Measurements from ENCODE around the gene BCL7C.

The BCL7C gene

DNA sequence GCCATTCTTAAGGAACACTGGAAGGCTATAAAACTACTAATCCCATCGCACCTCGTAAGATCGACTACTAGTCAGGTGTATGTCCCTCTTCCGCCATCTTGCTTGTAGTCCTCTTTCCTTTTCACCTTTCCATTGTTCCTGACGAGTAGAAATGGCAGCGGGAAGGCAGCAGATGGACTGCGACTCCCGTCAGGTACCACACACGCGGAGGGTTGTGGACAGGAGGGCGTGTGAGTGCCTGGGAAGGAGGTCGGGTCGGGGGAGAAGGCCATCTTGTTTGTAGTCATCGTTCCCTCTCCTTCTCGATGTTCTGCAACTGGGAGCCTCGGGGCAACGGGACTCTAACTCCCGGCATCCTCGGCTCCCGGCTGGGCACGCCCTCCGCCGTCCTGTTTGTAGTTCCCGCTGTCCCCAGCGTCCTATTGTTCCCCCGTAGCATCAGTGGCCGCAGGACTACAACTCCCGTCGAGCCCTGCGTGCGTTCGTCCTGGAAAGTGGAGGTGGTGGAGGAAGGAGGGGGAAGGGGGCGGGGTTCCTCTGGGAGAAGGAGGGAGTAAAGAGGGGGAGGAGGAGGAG lies 29.2 kb upstream of the BCL7C start:
- in situ Hi-C loops (cut with MboI; ENCODE audit: low sequenced_read_pairs), result no loop called here

DNA sequence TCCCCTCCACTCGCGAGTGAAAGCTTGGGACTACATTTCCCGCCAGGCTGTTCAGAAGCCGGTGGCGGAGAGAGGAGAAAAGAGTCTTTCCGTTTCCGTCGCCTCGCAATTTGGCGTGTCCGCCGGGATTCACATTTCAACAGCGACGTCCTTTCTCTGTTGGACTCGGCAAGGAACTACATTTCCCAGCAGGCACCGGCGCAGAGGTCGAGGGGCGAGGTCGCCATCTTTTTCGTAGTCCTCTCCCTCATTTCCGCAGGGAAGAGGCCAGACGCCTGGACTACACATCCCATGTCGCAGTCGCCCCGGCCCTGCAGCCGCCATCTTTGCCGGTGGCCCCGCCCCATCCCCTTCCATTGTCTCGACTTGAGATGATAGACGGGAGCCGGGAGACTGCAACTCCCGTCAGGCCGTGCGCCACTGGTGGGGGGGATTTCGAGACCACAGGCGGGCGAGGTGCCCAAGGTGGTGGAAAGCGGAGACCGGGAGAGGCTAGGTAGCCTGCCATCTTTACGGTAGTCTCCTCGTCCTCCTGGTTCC lies 28.6 kb upstream of the BCL7C start:
- in situ Hi-C loops (cut with MboI; ENCODE audit: low sequenced_read_pairs), result no loop called here

DNA sequence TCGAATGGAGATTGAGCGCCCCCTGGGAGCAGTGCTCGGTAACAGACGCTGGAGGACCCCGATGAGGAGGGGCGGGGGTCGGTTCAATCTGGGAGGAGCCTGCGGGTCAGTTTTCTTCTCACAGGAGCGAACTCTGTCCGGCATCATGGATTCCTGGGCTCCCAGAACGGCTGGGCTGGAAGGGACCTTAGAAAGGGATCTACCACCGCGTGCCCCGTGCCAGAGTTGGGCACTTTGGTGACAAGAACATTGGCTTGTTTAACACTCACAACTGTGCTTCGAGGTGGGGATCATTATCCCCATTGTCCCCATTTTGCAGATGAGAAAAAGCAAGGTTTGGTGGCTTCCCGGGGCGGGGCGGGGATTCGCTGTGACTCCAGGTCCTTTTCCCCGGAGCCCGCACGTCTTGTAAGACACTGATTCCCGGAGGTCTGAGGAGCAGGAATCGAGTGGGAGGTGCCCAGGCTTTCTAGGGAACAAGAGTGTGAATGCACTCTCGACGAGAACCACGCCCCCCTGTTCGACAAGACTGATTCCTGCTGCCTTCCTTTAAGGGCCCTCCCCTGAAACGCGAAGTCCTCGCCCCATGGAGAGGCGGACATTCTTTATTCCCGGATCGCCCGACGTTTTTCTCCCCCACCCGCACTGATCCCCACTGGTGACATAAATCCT lies 28.0 kb upstream of the BCL7C start:
- in situ Hi-C loops (cut with MboI; ENCODE audit: low sequenced_read_pairs), result no loop called here

DNA sequence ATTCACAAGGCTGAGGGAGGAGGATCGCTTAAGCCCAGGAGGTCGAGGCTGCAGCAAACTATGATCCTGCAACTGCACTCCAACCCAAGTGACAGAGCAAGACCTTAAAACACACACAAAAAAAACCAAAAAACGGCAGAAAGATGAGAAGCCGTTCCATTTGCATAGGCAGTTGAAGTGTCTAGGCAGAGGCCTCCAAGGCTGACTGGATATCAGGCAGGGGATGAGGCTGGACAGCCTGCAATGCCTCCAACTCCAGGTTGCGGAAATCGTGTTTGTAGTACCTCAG lies 27.5 kb upstream of the BCL7C start:
- in situ Hi-C loops (cut with MboI; ENCODE audit: low sequenced_read_pairs), result no loop called here

DNA sequence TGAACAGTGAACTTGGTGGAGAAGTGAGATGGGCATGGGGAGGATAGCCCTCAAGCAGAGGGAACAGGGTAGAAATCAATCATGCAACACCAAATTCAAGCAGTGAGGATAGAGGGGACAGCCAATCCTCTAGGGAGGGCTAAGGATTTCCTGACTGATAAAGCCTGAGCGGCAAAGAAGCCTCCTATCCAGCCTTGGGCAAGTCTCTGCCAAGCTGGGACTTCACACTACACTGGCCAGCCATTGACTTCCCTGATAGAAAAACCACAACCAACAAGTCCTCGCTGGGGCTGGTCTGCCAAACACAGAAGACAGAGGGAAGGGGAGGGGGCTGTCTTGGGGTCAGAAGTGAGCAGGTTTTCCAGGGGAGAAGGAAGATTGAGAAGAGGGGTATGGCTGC lies 27.0 kb upstream of the BCL7C start:
- in situ Hi-C loops (cut with MboI; ENCODE audit: low sequenced_read_pairs), result no loop called here

DNA sequence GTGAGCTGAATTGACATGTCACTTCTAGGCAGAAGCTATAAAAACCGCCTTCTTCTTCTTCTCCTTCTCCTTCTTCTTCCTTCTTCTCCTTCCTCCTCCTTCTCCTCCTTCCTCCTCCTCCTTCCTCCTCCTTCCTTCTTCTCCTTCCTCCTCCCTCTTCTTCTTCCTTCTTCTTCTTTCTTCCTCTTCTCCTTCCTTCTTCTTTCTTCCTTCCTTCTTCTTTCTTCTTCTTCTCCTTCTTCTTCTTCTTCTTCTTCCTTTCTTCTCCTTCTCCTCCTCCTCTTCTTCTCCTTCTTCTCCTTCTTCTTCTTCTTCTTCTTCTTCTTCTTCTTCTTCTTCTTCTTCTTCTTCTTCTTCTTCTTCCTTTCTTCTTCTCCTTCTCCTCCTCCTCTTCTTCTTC lies 24.7 kb upstream of the BCL7C start:
- in situ Hi-C loops (cut with MboI; ENCODE audit: low sequenced_read_pairs), result no loop called here

DNA sequence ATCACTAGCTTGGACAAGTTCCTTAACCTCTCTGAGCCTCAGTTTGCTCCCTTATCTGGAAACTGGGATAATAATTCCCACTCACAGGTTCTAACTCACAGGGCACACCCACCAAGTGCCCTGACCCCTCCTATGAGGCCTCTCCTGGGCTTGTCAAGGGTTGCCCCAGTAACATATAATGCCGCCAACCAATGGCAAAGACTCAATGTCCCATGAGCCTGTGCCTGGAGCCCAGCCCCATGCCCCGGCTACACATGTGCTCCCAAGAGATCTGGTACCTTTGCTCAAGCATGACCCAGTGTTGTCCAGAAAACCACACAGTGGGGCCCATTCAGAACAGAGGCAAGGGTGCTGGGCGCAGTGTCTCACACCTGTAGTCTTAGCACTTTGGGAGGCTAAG lies 21.0 kb upstream of the BCL7C start:
- in situ Hi-C loops (cut with MboI; ENCODE audit: low sequenced_read_pairs), result no loop called here

DNA sequence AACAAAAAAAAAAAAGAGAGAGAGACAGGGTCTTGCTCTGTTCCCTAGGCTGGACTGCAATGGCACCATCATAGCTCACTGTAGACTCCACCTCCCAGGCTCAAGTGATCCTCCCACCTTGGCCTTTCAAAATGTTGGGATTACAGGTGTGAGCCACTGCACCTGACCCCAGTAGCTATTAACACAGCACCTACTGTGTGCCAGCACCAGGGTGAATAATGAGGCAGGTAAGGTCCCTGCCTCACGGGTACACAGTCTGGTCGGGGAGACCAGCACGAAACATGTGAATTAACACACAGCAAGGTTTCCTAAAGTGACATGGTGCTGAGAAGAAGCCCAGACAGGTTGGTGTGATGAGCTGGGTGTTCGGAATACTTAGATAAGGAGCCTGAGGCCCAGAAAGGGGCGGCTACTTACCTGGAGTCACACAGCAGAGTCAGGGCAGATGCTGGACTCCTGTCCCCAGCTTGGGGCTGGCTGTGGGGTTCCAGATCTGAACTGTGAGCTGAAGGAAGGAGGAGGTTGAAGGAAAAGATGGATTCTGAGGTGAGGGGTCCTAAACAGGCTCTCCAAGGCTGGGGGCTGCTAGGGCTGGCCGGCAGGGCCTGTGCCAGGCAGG lies 19.0 kb upstream of the BCL7C start:
- in situ Hi-C loops (cut with MboI; ENCODE audit: low sequenced_read_pairs), result no loop called here

DNA sequence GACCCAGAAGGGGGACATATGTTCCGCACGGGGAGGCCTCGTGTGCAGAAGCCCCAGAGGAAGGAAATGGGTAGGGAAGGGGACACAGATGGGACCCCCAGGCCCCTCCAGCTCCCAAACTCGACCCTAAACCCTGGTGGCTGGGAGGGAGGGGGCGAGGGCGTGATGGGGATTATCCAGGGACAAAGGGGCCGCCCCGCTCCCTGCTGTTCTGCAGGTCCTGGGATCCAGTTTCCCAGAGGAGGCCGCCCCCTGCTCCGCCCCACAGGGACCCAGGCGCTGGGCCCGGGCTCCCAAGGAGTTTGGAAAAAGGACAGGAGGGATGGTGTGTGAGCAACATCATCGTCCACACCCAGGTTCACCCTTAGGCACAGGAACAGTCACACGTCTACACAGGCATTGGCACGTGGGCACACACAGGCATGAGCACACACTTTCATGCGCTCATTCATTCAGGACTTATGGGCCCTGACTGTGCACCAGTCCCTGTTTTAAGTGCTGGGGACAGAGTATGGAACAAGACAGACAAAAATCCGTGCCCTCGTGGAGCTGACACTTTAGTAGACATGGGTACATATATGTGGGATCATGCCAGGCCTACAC lies 16.7 kb upstream of the BCL7C start:
- in situ Hi-C loops (cut with MboI; ENCODE audit: low sequenced_read_pairs), result no loop called here

DNA sequence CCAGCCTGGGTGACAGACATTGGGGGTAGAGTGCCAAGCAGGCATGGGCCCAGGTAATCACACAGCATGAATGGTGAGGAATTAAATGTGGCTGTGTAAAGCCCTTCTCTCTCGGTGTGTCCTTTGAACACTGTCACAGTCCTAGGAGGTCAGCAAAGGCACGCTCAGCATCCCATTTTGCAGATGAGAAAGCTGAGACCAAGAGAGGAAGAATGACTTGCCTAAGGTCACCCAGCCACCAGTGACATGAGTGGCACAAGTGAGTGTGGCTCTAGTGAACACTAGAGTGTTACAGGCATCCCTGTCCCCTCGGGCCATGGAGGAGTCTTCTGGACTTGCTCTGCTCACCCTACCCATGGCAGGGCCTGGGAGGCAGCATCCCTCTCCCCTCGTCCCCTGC lies 13.2 kb upstream of the BCL7C start:
- in situ Hi-C loops (cut with MboI; ENCODE audit: low sequenced_read_pairs), result loop anchor here (5.0 kb wide), 1 partner anchor 65 kb away; no protein-coding TSS in a partner anchor

DNA sequence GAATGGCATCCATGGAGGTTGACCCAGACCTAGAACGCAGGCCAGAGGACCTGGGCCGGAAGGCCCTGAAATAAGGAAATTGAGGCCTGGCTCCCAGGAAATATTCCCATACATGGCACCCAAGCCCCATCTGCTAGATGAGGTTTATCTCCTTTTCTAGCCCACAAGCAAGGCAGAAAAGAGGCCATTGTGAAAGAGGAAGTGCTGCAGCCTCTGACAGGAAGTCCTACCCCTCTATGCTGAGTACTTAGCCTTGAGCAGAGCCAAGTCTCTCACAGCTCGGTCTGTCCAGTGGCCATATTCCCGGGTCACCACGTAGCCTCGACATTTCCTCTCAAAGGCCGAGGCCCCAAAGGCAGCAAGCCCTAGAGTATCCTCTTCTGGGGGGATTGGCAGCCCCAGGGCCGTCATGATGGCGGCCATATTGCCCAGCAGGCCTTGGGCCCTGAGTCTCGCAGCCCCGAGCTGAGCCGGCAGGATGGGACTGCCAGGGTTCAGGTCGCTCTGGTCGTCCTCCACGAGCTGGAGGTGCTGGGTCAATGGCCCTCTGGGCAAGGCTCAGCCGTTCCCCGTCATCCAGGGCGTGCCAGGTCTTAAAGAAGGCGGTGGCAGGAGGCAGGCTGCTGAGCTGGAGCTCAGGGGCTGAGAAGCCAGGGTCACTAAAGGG lies 10.4 kb upstream of the BCL7C start:
- in situ Hi-C loops (cut with MboI; ENCODE audit: low sequenced_read_pairs), result no loop called here

DNA sequence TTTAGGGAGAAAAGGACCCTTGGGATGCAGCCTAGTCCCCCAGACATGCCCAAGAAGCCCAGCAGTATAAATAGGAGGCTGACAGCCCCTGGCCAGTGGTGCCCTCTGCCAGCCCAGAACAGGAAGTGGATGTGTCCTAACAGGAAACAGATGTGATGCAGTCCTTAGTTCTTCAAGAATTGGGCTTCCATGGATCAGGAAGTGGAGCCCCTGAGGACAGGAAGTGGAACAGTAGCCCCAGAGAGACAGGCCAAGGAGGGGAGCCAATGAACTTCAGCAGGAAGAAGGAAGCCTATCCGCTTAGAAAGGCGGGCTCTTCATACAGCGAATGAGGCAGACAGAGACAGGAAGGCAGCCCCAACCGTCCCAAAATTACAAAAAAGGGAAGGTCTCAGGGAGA lies 9.7 kb upstream of the BCL7C start:
- in situ Hi-C loops (cut with MboI; ENCODE audit: low sequenced_read_pairs), result no loop called here

DNA sequence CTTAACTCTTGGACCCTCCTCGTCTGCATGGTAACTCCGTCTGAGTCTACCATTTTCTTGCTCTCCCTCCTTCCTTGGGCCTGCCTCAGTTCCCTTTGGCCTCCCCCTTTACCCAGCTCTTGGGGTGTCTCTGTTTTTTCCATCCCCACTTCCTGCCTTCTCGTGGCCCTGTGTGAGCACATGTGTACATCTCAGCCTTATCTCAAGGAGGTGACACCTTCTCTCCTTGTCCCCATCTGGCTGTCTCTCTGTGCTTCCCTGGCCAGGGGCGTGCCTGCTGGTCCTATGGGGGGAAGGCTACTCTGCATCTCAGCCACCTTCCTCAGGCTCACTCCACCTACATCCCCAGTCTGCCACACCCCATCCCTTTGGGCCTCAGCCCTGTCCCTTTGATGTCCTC lies 9.1 kb upstream of the BCL7C start:
- in situ Hi-C loops (cut with MboI; ENCODE audit: low sequenced_read_pairs), result no loop called here

DNA sequence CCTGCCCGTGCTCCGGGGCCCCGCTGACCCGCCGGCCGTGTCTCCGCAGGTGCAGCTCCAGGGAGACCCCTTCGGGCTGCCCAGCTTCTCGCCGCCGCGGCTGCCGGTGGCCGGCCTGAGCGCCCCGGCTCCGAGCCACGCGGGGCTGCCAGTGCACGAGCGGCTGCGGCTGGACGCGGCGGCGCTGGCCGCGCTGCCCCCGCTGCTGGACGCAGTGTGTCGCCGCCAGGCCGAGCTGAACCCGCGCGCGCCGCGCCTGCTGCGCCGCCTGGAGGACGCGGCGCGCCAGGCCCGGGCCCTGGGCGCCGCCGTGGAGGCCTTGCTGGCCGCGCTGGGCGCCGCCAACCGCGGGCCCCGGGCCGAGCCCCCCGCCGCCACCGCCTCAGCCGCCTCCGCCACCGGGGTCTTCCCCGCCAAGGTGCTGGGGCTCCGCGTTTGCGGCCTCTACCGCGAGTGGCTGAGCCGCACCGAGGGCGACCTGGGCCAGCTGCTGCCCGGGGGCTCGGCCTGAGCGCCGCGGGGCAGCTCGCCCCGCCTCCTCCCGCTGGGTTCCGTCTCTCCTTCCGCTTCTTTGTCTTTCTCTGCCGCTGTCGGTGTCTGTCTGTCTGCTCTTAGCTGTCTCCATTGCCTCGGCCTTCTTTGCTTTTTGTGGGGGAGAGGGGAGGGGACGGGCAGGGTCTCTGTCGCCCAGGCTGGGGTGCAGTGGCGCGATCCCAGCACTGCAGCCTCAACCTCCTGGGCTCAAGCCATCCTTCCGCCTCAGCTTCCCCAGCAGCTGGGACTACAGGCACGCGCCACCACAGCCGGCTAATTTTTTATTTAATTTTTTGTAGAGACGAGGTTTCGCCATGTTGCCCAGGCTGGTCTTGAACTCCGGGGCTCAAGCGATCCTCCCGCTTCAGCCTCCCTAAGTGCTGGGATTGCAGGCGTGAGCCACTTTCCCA lies 8.4 kb upstream of the BCL7C start:
- in situ Hi-C loops (cut with MboI; ENCODE audit: low sequenced_read_pairs), result no loop called here

DNA sequence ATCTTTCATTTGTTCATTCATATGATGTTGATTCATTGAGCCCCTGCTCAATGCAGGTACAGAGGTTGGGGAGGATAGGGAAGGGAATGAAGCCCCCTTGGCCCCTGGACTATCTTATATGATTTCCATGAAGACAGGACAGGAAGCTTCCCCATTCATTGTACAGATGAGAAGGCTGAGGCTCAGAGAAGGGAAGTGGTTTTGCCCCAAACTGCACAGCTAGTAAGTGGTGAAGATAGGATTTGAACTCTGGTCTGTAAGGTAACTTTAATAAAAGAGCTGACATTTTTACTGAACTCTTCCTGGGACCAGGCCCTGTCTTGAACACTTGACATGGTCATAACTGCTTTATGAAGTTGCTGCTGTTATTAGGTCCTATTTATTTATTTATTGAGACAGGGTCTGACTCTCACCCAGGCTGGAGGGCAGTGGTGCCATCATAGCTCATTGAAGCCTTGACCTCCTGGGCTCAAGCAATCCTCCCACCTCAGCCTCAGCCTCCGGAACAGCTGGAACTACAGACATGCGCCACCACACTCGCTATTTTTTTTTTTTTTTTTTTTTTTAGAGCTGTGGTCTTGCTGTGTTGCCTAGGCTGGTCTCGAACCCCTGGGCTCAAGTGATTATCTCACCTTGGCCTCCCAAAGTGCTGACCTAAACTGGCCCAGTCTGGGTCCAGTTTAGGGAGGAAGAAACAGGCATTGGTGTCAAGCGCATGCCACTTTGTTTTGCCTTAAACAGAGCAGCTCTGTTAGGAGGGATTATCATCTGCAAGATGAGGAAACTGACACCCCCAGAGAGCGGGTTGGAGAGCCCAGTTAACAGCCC lies 7.5 kb upstream of the BCL7C start:
- in situ Hi-C loops (cut with MboI; ENCODE audit: low sequenced_read_pairs), result no loop called here

DNA sequence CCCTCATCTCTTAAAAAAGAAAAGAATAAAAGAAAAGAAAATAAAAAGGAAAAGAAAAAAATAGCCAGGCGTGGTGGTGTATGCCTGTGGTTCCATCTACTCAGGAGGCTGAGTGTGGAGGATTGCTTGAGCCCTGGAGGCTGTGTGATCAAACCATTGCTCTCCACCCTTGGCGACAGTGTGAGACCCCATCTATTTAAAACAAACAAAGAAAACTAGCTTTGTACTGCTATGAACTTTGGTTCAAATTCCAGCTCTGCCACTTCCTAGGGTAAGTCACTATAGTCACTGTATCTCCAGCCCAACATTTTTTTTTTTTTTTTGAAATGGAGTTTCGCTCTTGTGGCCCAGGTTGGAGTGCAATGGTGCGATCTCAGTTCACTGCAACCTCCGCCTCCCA lies 6.7 kb upstream of the BCL7C start:
- in situ Hi-C loops (cut with MboI; ENCODE audit: low sequenced_read_pairs), result no loop called here

DNA sequence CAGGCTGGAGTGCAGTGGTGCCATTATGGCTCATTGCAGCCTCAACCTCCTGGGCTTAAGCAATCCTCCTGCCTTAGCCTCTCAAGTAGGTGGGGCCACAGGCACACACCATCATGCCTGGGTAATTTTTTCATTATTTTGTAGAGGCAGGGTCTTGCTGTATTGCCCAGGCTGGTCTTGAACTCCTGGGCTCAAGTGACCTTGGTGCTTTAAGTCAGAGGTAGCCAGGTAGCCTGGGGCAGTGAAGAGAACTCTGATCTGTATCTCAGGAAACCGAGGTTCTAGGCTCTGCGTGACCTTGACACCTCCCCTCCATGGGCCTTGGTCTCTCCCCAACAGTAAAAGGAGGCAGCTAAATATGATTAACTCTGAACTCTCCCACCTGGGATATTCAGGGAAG lies 5.9 kb upstream of the BCL7C start:
- in situ Hi-C loops (cut with MboI; ENCODE audit: low sequenced_read_pairs), result no loop called here

DNA sequence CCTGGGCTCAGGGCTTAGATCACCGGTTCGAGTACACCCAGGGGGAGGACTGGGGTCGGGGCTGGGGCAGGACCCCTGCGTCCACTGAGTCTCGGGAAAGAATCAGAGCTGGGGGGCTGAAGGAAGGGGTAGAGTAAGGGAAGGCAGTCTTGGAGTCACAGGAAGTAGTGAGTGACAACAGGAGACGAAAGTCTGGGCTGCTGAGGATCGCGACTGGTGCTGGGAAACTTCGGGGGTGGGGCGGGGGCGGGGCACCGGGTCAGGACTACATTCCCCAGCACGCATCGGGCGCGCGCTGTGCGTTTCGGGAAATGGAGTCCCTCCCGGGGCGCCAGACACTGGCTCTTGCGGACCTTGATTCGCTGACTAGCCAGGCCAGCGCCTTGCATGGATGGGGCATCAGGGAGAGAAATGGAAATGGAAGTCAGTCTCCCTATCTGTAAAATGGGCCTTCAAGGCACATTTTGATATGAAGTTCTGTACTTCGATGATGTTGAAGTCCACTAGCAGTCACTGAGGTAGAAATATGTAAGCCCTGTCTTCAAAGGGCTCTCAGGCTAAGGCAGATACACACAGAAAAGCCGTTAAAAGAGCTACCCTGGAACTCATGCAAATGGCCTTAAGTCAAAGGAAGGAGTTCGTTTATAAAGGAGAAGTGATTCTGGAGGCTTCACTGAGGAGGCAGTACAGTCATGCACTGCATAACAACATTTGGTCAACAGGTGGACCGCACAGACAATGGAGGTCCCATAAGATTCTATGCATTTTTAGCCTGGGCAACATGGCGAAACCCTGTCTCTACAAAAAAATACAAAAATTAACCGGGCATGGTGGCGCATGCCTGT lies 3.2 kb upstream of the BCL7C start:
- in situ Hi-C loops (cut with MboI; ENCODE audit: low sequenced_read_pairs), result no loop called here

Measured in HL-60/S4 (cell line).